MM.1S (cell line): ENCODE data around the gene CRYBA4.

Experiments
- DNase-seq: peaks from one replicate; pipeline ENCODE4 v3.0.0-alpha.2; 2015
- H2AFZ ChIP-seq: fragments of 300-600 bp; sonication (generic); 2 replicates; pipeline ENCODE4 v1.6.0; 2016; ENCODE audit warnings: antibody characterized with exemption, low read length
- H3F3A ChIP-seq: fragments of 300-600 bp; sonication (generic); 2 replicates; pipeline ENCODE4 v1.6.1; 2016; ENCODE audit warnings: mild to moderate bottlenecking, antibody characterized with exemption, low read length, moderate library complexity, mixed read lengths; ENCODE audit not compliant: insufficient read depth
- H3K27ac ChIP-seq: fragments of 300-600 bp; sonication (generic); 2 replicates; pipeline ENCODE4 v1.5.1; 2016; ENCODE audit warnings: mild to moderate bottlenecking, low read length
- H3K27me3 ChIP-seq: fragments of 300-600 bp; sonication (generic); replicated peaks from 2 replicates; pipeline ENCODE4 v1.6.0; 2016; ENCODE audit warnings: low read length; ENCODE audit not compliant: insufficient read depth
- H3K36me3 ChIP-seq: fragments of 300-600 bp; sonication (generic); replicated peaks from 2 replicates; pipeline ENCODE4 v1.6.1; 2016; ENCODE audit warnings: mild to moderate bottlenecking, low read length, mixed read lengths; ENCODE audit not compliant: insufficient read depth
- H3K4me1 ChIP-seq: fragments of 300-600 bp; sonication (generic); 2 replicates; pipeline ENCODE4 v1.6.1; 2016; ENCODE audit warnings: low read length, mixed read lengths
- H3K4me2 ChIP-seq: fragments of 300-600 bp; sonication (generic); 2 replicates; pipeline ENCODE4 v1.6.0; 2016; ENCODE audit warnings: low read depth, low read length
- H3K4me3 ChIP-seq: fragments of 300-600 bp; sonication (generic); 2 replicates; pipeline ENCODE4 v1.5.1; 2016; ENCODE audit warnings: low read length, mixed read lengths
- H3K79me2 ChIP-seq: fragments of 300-600 bp; sonication (generic); 2 replicates; pipeline ENCODE4 v1.6.1; 2016; ENCODE audit warnings: mixed run types, low read length, mixed read lengths
- H3K9ac ChIP-seq: fragments of 300-600 bp; sonication (generic); 2 replicates; pipeline ENCODE4 v1.6.1; 2016; ENCODE audit warnings: low read length, mixed read lengths
- H3K9me2 ChIP-seq: fragments of 300-600 bp; sonication (generic); replicated peaks from 2 replicates; pipeline ENCODE4 v1.6.1; 2016; ENCODE audit warnings: mild to moderate bottlenecking, low read length, mixed read lengths; ENCODE audit not compliant: insufficient read depth
- H3K9me3 ChIP-seq: fragments of 300-600 bp; sonication (generic); replicated peaks from 2 replicates; pipeline ENCODE4 v1.6.1; 2016; ENCODE audit warnings: mild to moderate bottlenecking, low read length, mixed read lengths; ENCODE audit not compliant: insufficient read depth
- H4K20me1 ChIP-seq: fragments of 300-600 bp; sonication (generic); 2 replicates; pipeline ENCODE4 v1.6.1; 2016; ENCODE audit warnings: mild to moderate bottlenecking, low read length, moderate library complexity, mixed read lengths; ENCODE audit not compliant: insufficient read depth
- EZH2 ChIP-seq: fragments of 300-600 bp; sonication (generic); optimal IDR thresholded peaks from 2 replicates; pipeline ENCODE3; 2017; ENCODE audit warnings: low read depth, mild to moderate bottlenecking, antibody characterized with exemption, low read length, mixed read lengths
- EZH2phosphoT487 ChIP-seq: fragments of 300-600 bp; sonication (generic); IDR thresholded peaks from 2 replicates; pipeline ENCODE4 v1.6.1; 2018; ENCODE audit warnings: antibody characterized with exemption, low read length
- TF ChIP-seq, protein P1 (sequence below): fragments of 300-600 bp; sonication (generic); IDR thresholded peaks from 2 replicates; pipeline ENCODE4 v1.5.1; 2016; ENCODE audit warnings: antibody characterized with exemption, low read length, mixed read lengths

The CRYBA4 gene

DNA sequence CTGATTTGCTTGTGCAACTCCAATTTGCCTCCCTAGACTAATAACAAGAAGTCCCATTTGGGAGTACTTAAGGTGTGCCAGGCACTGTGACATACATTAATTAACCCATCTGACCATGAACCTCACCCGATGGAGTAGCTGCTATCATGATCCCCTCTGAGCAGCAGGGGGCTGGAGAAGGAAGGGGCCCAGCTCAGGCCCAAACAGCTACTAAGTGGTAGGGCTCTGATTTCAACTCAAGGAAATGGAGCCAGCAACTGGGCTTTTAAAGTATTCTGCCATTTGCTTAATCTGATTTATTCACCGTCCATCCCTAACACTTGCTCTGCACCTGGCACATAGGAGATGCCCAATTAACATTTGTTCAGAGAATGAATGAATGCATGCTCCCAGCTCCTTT is 5.1 kb upstream of the CRYBA4 start:
- Histone ChIP-seq H3F3A (peaks cover 37% of the 10 kb centered on the region), H4K20me1 (no peaks in the 10 kb centered on the region), H3K27me3 (no peaks in the 10 kb centered on the region), H3K4me2 (peak overlapping the region; percentile 71), H3K4me1 (peaks cover 61% of the 10 kb centered on the region), H3K9me2 (no peaks in the 10 kb centered on the region), H3K79me2 (peaks cover 24% of the 10 kb centered on the region; the same call in 1 of the 2 replicates), H3K9me3 (no peaks in the 10 kb centered on the region), H3K36me3 (no peaks in the 10 kb centered on the region), H3K9ac (peak overlapping the region; percentile 61), H3K4me3 (peak overlapping the region; percentile 30; the same call in 1 of the 2 replicates), H3K27ac (peak overlapping the region; percentile 91), H2AFZ (no peak overlapping the region)
- peak; percentile 23 for DNase-seq
- TF ChIP-seq EZH2phosphoT487 (no peak), EZH2 (no peak)
- TF ChIP-seq, protein P1, sequence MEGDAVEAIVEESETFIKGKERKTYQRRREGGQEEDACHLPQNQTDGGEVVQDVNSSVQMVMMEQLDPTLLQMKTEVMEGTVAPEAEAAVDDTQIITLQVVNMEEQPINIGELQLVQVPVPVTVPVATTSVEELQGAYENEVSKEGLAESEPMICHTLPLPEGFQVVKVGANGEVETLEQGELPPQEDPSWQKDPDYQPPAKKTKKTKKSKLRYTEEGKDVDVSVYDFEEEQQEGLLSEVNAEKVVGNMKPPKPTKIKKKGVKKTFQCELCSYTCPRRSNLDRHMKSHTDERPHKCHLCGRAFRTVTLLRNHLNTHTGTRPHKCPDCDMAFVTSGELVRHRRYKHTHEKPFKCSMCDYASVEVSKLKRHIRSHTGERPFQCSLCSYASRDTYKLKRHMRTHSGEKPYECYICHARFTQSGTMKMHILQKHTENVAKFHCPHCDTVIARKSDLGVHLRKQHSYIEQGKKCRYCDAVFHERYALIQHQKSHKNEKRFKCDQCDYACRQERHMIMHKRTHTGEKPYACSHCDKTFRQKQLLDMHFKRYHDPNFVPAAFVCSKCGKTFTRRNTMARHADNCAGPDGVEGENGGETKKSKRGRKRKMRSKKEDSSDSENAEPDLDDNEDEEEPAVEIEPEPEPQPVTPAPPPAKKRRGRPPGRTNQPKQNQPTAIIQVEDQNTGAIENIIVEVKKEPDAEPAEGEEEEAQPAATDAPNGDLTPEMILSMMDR: no peak

DNA sequence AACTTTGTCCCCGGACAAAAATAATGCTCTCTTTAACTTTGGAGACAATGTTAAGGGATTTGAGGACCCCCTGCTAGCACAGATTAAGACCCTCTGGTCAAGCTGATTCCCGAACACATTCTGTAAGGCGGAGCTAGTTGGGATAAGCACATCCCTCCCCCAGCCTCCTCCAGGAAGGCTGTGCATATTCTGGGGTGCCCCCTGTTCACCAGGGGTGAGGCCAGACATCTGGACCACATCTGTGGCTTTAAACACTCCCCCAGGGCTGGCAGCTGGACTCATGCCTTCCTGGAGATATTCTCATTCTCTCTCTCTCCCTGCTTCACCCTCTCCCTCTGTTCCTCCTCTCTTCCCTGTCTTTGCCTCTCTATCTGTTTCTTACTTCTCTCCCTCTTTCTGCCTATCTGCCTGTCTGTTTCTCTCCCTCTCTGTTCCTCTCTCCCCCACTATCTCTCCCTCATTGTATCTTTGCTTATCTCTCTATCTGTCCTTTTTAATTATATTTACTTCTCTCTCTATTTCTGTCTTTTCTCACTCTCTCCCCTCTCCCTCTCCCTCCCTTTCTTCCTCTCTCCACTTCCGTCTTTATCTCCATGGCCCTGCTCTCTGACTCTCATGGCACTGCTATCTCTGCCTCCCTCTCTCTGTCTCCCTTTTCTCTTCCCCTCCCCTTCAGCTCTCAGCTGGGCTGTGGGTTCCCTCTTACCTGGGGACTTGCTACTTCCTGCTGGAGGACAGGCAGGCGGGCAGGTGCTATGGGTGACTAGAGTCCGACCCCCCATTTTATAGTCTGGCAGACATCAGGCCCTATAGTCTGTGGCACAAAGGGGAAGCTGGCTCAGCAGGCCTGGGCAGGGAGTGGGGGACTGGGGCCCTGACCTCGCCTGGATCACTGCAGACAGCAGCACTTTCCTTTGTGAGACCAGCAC is 4.2 kb upstream of the CRYBA4 start, which contains the start of gene CRYBB1:
TSS of gene CRYBB1 (minus strand) at position 757 of the 929 bp plus-strand sequence. CDS start 1,708 bp downstream, outside the sequence.
- H2AFZ ChIP-seq: peak within 1 kb of the TSS; percentile 60
- H3K9me2 ChIP-seq: no peaks in the 10 kb centered on the region
- no peaks in the 10 kb centered on the region for H3K27me3 ChIP-seq
- TF ChIP-seq EZH2 (no peak), EZH2phosphoT487 (no peak)
- TF ChIP-seq, protein P1: no peak
- peak within 1 kb of the TSS; percentile 71 for H3K4me2 ChIP-seq
- peak; percentile 91 for DNase-seq
- H3K9ac ChIP-seq: peak within 1 kb of the TSS; percentile 61
- no peaks in the 10 kb centered on the region for H3K36me3 ChIP-seq
- peak within 1 kb of the TSS; percentile 30 for H3K4me3 ChIP-seq
- peaks cover 16% of the 10 kb centered on the region; the same call in 1 of the 2 replicates for H3K79me2 ChIP-seq
- peaks cover 52% of the 10 kb centered on the region for H3K4me1 ChIP-seq
- peaks cover 34% of the 10 kb centered on the region for H3F3A ChIP-seq
- H3K27ac ChIP-seq: peak within 1 kb of the TSS; percentile 91
- no peaks in the 10 kb centered on the region for H3K9me3 ChIP-seq
- H4K20me1 ChIP-seq: no peaks in the 10 kb centered on the region

DNA sequence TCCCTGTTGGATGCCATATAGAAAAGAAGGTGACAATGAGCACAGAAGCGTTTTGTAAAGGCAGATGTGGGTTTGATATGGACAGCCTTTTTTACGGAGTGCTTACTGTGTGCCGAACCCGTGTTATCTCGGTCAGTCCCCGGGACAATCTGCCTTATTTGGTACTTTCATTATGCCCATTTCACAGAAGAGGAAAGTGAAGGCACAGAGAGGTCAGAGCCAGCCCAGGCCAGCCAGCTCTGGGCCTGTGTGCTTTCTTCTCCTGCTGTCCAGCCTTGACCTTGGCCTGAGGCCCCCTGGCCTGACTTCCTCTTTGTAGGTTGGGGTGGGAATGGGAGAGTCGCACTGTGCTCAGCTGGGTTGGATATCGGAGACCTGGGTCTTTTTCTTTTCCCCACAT is 3.3 kb upstream of the CRYBA4 start:
- Histone ChIP-seq H3K79me2 (peaks cover 11% of the 10 kb centered on the region; the same call in 1 of the 2 replicates), H4K20me1 (no peaks in the 10 kb centered on the region), H3K9me3 (no peaks in the 10 kb centered on the region), H3K27ac (peak overlapping the region; percentile 91), H3K27me3 (no peaks in the 10 kb centered on the region), H3F3A (peaks cover 34% of the 10 kb centered on the region), H3K4me1 (peaks cover 45% of the 10 kb centered on the region), H2AFZ (no peak overlapping the region), H3K36me3 (no peaks in the 10 kb centered on the region), H3K4me2 (peak overlapping the region; percentile 71; the same call in 1 of the 2 replicates), H3K4me3 (no peak overlapping the region), H3K9me2 (no peaks in the 10 kb centered on the region), H3K9ac (peak overlapping the region; percentile 61)
- DNase-seq: no peak
- TF ChIP-seq EZH2phosphoT487 (no peak), EZH2 (no peak)
- TF ChIP-seq, protein P1: no peak
